Superior temporal gyrus (tissue), 1 donor: ENCODE data around the gene ST8SIA6.

Experiments used
- DNase-seq: peaks from one replicate; pipeline ENCODE4 v3.0.0-alpha.2; 2016; ENCODE audit errors: extremely low spot score

Gene ST8SIA6

GRCh38 chr10:17386021-17386420 is 68.4 kb downstream of the ST8SIA6 start:
- DNase-seq = no peak

- DNase-seq = no peak
These were observed 69.3 kb downstream of the ST8SIA6 start for GRCh38 chr10:17385066-17385465.

DNA sequence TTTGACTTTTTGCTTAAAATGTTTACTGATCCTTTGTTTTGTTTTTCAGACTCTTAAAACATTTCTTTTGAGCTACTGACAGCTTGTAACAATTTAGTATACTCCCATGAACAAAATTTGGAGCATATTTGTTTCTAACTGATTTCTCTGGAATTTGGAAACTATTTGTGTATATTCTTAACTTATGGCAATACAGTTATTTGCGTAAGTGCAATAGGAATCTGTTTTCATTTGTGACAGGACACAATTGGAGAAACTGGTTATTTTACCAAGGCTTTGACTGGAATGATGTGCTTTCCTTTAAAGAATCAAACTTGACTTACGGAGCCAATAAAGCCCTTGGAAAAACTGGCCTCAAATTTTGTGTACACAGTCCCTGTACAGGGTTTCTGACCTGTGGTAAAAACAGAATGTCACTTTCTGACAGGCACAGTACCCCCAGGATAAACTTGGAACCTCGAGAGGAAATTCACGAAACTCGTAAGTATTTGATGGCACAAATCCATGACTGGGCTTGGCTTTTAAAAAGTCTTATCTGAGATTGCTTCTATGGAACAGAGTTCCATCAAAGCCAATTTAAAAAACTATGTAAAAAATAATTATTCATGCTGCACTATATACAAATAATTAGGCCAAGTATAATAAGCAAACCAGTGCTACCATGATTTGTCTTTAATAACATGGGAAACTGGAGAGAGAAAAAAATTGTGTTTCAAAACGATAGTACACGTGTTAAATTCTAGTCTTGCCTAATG is 70.4 kb downstream of the ST8SIA6 start:
- DNase-seq = no peak

GRCh38 chr10:17381502-17382142 is 72.8 kb downstream of the ST8SIA6 start:
- no peak for DNase-seq

DNA sequence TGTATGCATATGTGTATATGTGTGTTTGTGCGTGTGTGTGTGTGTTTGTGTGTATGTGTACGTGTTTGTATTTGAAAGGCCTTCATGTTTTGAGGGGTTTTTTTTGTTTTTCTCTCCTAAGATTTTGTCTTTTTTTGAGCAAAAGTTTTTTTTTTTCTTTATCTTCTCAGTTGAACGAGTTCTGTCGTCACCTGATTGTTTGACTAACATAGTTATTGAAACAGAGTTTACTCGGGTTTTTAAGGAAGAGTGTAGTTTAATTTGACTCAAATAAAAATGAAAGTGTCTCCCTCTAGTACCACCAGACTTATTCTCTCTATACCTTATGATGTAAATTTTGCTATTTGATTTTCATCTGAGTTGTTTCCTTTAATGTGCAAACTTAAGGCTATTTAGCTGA is 73.5 kb downstream of the ST8SIA6 start:
- no peak for DNase-seq

DNA sequence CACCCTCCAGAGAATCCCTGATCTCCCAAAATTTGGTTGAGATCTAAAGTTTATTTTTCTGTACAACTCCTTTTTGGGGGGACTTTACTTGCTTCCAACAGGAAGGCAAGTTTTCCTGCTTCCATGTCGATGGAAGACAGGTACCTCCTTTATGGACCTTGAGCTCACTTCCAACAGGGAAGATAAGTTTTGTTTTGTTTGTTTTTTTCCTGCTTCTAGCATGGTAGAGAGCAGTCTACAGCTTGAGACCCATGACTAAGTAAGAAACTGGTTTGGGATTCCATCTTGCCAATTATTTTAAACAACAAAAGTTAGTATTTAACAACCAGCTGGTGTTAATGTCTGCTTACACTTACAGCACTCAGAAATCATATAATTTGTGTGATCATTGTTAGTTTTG is 74.4 kb downstream of the ST8SIA6 start:
- no peak for DNase-seq

DNA sequence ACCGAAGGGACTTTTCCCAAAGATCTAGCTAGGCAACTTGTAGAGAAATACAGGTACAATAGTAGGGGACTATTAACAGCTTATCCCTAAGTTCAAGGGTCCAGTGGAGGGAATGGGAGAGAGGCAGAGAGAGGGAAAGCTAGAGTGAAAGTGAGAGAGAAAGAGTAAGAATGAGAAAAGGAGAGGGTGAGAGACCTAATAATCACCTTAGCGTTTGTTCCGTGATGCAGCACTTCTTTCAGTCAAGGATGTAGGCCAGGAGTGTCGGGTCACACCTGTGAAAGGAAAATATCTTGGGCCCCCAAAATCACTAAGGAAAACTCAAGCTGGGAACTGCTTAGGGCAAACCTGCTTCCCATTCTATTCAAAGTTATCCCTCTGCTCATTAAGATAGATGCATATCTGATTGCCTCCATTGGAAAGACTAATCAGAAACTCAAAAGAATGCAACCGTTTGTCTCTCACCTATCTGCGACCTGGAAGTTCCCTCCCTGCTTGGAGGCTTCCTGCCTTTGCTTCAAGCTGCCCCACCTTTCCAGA is 75.2 kb downstream of the ST8SIA6 start:
- no peak for DNase-seq

- no peak for DNase-seq
These were observed 78.3 kb downstream of the ST8SIA6 start for GRCh38 chr10:17375936-17376584.

GRCh38 chr10:17368708-17369272 is 85.6 kb downstream of the ST8SIA6 start:
- DNase-seq = no peak

- DNase-seq = no peak
These were observed 87.7 kb downstream of the ST8SIA6 start for GRCh38 chr10:17366705-17367104.

DNA sequence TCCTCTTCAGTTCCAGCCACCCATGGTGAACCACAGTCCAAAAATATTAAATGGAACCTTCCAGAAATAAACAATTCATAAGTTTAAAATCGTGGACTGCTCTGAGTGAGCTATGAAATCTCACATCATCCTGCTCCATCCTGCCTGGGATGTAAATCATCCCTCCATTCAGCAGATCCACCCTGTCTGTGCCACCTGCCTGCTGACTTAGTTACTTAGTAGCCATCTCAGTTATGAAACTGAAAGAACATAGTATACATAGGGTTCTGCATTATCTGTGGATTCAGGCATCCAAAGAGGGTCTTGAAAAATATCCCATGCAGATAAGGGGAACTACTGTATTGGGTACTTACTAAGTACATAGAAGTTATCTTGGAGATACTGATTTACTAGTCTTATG is 89.0 kb downstream of the ST8SIA6 start:
- no peak for DNase-seq

DNA sequence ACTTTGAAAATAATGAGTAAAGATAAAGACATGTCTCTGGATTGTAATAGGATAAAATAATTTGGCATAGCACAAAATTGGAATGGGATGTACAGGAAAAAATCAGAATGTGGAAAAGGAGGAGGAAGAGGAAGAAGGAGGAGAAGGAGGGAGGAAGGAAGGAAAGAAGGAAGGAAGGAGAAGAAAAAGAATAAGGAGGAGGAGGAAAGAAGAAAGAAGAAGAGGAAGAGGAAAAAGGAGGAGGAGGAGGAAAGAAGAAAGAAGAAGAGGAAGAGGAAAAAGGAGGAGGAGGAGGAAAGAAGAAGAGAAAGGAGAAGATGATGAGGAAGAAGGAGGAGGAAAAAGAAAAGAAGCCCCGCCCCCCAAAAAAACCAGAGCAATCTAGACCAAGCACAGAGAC is 95.9 kb downstream of the ST8SIA6 start:
- no peak for DNase-seq

DNA sequence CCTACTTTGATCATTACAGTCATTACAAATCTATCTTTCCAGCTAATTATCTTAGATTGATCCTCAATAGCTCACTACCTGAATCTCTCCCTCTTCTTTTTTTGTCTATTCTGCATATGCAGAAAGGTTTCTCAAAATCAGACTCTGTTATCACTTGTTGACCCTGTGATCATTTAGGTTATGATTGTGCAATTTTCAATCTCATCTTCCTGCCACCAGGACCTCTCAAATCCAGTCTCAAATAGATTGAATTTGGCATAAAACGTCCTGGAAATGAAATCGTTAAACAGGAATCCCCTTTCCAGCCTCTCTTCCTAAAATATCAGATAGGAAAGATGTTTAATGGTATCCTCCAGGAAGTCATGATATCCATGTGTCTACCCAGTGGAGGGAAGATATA is 96.6 kb downstream of the ST8SIA6 start:
- DNase-seq = no peak

GRCh38 chr10:17356820-17357219 is 97.6 kb downstream of the ST8SIA6 start:
- DNase-seq = no peak

DNA sequence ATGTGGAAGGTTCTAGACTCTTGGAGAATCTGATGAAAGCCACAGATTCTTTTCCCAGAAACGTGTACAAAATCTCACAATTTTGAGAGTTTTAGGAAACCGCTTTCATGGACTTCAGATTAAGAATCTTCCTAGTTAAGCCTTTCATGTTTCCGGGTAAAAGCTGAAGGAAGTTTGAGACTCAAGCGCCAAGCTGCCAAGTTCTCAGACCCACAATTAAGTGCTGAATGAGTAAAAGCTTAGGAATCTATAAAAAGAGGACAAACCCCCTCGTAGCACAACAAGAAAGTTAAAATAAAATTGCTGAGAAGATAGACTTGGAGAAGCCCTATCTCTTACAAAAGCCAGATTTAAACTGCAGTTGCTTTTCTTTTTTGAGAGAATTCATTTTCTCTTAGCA is 99.6 kb downstream of the ST8SIA6 start:
- DNase-seq = no peak

DNA sequence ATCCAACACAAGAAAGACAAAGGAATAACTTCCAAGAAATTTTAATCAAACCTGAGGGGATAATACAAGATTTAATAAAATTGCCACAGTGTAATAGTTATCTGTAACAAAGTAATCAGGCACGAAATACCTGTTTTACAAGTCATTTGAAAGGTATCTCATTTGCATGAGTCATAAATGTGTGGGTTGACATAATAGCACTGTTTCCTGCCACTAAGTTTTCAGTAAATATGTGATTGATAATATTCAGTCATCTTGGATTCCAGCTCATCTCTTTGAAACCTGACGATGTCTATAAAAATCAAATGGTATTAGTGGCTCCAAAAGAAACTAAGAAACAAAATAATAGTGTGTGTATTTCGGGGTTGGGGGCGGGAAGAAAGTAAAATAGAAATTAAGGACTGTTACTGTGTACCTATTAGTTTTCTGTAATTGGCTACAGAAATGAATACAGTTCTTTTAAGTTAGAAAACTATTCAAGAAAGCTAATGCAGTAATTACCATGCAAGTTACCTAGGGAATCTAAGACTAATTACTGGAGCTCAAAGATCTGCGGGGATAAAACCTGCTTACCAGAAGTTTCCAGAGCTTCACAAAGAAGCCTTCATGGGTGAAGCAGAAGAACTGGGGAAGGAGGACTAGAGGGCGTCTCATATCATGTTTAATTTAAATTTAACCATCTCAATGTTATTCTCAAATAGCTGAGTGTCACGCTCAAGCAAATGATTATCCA is 100.7 kb downstream of the ST8SIA6 start:
- DNase-seq = no peak

DNA sequence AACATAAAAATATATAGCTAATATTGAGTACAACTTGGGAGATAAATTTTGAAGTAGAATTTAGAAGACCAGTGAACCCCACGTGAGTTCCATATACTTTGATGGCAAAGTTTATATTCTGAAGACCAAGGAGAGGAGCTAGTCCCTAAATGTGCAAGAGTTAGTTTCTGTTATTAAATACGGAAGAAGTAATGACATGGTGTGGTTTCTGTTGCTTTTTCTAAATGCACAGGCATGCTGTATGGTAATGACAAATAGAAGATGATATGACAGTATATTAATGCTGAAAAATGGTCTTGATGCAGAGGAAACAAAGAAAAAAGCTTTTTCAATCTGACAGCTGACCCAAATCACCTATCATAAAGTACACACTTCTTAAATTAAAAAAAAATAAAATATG is 101.8 kb downstream of the ST8SIA6 start:
- DNase-seq = no peak

DNA sequence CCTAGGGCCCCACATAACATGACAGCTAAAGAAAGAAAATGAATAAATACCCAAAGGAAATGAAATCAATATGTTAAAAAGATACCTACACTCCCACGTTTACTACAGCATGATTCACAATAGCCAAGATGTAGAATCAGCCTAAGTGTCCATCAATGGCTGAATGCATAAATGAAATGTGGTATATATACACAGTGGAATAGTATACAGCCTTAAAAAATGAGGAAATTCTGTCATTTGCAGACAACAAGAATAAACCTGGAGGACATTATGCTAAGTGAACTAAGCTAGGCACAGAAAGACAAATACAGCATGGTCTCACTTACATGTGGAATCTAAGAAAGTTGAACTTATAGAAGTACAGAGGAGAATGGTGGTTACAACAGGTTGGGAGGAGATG is 102.9 kb downstream of the ST8SIA6 start:
- DNase-seq = no peak

DNA sequence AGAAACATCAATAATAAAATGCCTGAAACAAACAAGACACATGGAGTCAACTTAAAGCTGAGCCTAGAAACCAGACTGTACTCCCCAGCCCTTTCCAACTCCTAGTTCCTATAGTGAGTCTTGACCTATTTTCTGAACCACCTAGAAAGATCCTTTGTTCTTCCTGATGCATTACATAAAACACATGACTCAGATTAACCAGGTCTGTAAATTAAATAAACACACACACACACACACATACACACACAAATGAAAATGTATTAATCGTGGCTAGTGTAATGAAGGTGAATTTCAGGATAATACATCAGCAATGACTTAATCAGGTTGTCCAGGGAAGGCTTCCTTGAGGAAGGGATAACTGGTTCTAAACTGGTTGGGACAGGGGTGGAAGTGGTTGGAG is 104.7 kb downstream of the ST8SIA6 start:
- no peak for DNase-seq

DNA sequence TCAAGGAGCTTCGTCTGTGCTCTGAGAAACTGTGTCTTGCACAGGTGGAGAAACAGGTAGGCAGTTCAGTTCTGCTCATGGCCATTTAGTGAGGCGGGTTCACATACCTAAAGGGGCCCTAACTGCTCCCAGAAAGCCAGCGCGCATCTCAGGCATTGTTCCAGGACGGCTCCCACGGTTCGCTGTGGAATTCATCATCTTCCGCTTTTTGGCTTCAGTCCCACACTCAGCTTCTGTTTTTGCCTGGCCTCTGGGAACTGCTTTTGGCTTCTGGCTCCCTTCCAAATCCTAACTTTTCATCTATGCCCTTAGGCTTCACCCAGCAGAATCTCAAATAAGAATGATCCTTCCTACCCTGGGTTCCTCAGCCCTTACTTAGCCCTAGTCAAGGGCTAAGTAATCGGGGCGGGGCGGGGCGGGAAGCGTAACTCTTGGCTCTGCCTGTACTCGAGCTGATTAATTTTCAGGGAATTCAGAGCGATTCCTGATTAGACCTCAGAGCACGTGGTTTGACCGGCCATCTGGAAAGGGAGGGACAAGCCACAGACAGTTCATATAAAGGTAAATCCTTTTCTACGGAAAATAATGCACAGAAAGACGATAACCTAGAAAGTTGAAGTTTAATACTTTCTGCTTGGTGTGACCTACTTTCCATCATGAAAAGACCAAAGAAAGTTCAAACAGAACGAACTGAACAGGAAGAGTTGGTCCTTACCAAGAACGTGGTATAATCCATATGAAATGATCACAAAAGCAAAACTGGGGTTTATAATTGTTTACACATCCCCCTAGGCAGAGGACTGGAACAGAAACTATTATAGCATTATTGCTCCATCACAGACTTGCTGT is 105.7 kb downstream of the ST8SIA6 start:
- no peak for DNase-seq

DNA sequence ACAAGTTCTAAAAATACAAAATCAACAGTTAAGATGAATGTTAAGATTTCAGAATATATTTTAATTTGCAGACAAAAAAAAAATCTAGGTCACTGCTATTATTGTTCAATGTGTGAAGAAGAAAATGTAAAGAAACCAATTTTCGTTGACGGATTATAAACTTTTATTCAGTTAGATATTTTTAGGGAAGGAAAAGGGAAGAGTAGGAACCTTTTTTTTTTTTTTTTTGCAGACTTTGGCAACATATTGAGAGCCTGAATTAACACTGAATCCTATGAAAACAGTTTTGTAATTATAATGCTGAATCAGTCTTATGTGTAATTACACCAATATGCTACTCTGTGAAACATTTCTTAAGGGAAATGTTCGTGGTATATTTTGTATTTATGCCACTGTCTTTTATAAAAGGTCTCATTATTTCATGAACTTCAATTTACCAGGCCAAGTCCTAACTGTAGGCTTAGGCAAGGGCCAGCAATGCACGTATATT is 106.3 kb downstream of the ST8SIA6 start:
- no peak for DNase-seq
